Measurements from ENCODE around the gene MUTYH. TPM values are rescaled to one million over a fixed set of nuclear protein-coding genes. Genes with fewer than 3 reads are reported as not detected.
A peak's percentile ranks its signal among the peaks of the same experiment; 100 is the strongest.

Gene MUTYH
- total and polyA plus RNA-seq, 5 donors = 7.7 to 12.7 (median 11.0) TPM

DNA sequence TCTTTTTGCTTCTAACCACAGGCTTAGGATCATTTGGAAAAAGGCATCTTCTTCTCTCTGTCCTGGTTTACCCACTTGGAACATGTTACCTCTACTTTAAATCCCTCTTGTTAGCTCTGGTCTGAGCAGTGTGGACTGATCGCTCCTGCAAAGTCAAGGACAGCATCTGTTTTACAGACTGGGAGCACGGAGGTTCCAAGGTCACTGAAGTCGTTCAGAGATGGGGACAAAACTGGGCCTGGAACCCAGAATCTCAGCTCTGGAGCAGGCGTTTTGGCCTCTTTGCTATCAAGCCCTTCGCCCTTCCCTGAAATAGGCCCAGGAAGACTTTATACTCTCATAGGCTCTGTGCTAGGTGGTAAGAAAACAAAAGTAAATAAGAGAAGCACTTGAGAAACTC lies 11.3 kb upstream of the MUTYH start:
- intact Hi-C loops (cut with DNase I) = loop anchor here in 1 of 4 donors (10.0 kb wide), 1 partner anchor 223 kb away; no protein-coding TSS in a partner anchor
- ATAC-seq (no peak), DNase-seq (no peak)
- Histone ChIP-seq H3K4me1 (ENCODE audit: control insufficient read depth, insufficient read depth, low read length) (peaks cover 11% of the 10 kb centered on the region), H3K27me3 (ENCODE audit: control insufficient read depth, insufficient read depth) (no peaks in the 10 kb centered on the region), H3K27ac (ENCODE audit: low read length) (no peak overlapping the region), H3K9me3 (ENCODE audit: control insufficient read depth, low read length) (no peaks in the 10 kb centered on the region), H3K4me3 (ENCODE audit: low read length) (no peak overlapping the region)
- WGBS = 76% methylated on average over 5 of the region's 5 CpGs

GRCh38 chr1:45348966-45349677 lies 8.9 kb upstream of the MUTYH start:
- no peaks in the 10 kb centered on the region for H3K27me3 ChIP-seq (ENCODE audit: control insufficient read depth, insufficient read depth)
- 31% methylated on average over 3 of the region's 3 CpGs for WGBS
- H3K27ac ChIP-seq (ENCODE audit: low read length) = peak overlapping the region; percentile 91
- intact Hi-C loops (cut with DNase I) = no loop called here
- ATAC-seq (peak; percentile 71 to 78), DNase-seq (peak in 2 of 3 donors; percentile 72 to 78)
- H3K4me1 ChIP-seq (ENCODE audit: control insufficient read depth, insufficient read depth, low read length) = peaks cover 11% of the 10 kb centered on the region
- H3K9me3 ChIP-seq (ENCODE audit: control insufficient read depth, low read length) = no peaks in the 10 kb centered on the region
- no peak overlapping the region for H3K4me3 ChIP-seq (ENCODE audit: low read length)

DNA sequence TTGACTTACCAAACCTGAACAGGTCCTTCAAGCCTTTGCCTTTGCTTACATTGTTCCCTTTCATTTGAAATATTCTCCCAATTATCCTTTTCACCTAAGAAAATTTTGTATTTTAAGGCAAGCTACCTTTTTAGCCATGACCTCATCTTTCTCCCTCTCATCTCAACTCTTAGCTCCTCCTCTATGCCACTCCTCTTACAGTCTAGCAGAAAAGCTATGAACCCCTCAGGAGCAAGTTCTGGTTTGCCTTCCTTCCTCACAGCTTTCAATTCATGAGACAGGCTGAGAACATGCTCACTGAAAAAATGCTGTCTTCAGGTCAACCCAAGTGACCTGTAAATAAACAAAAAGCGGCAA lies 8.3 kb upstream of the MUTYH start:
- no peaks in the 10 kb centered on the region for H3K27me3 ChIP-seq (ENCODE audit: control insufficient read depth, insufficient read depth)
- no peaks in the 10 kb centered on the region for H3K9me3 ChIP-seq (ENCODE audit: control insufficient read depth, low read length)
- H3K4me1 ChIP-seq (ENCODE audit: control insufficient read depth, insufficient read depth, low read length) = peaks cover 11% of the 10 kb centered on the region
- WGBS = 27% methylated on average over 1 of the region's 1 CpG
- DNase-seq (no peak), ATAC-seq (peak; percentile 3 to 6)
- intact Hi-C loops (cut with DNase I) = no loop called here
- no peak overlapping the region for H3K4me3 ChIP-seq (ENCODE audit: low read length)
- H3K27ac ChIP-seq (ENCODE audit: low read length) = peak overlapping the region; percentile 91

DNA sequence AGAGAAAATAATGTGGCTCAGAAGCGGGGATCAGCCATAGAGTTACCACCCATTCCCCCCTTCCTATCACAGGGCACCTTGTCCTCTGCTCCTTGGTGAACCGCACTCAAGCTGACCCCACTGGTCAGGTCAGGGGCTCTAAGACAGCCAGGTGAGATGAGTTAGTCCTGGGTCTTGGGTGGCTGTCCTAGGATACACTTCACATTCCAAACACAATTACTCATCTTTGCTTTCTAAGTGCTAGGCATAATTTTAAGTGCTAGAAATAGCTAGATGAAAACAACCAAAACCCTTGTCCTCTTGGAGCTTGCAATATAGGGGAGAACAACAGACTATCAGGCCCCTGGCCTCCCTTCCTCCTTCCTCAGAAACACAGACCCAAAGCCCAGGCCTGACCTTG lies 7.8 kb upstream of the MUTYH start:
- H3K27me3 ChIP-seq (ENCODE audit: control insufficient read depth, insufficient read depth) = no peaks in the 10 kb centered on the region
- no peak for DNase-seq
- intact Hi-C loops (cut with DNase I) = no loop called here
- H3K4me3 ChIP-seq (ENCODE audit: low read length) = no peak overlapping the region
- H3K9me3 ChIP-seq (ENCODE audit: control insufficient read depth, low read length) = no peaks in the 10 kb centered on the region
- H3K4me1 ChIP-seq (ENCODE audit: control insufficient read depth, insufficient read depth, low read length) = peaks cover 11% of the 10 kb centered on the region
- WGBS = 100% methylated on average over 2 of the region's 2 CpGs
- no peak for ATAC-seq
- peak overlapping the region; percentile 57 for H3K27ac ChIP-seq (ENCODE audit: low read length)

DNA sequence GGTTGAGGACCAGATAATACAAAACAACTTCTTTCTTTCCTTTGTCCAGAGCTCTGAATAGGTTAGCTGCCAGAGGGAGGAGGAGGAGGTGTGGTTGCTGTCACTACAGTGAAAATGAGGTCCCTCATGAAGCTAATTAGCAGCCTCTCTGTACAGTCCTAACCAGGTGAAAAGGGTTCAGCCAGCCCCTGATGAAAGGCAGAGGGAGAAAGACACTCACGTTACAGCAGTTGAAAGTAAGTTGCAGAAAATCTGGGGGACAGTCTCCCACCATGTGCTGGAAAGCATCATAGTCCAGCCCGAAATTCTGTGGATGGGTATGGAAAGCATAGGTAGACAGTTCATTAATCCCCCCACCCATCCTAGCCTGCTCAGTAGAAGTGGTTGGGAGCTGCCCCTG lies 6.2 kb upstream of the MUTYH start:
- DNase-seq = no peak
- H3K27ac ChIP-seq (ENCODE audit: low read length) = no peak overlapping the region
- H3K4me1 ChIP-seq (ENCODE audit: control insufficient read depth, insufficient read depth, low read length) = peaks cover 11% of the 10 kb centered on the region
- intact Hi-C loops (cut with DNase I) = no loop called here
- ATAC-seq = no peak
- H3K4me3 ChIP-seq (ENCODE audit: low read length) = no peak overlapping the region
- no peaks in the 10 kb centered on the region for H3K27me3 ChIP-seq (ENCODE audit: control insufficient read depth, insufficient read depth)
- 89% methylated on average over 2 of the region's 2 CpGs for WGBS
- H3K9me3 ChIP-seq (ENCODE audit: control insufficient read depth, low read length) = no peaks in the 10 kb centered on the region

DNA sequence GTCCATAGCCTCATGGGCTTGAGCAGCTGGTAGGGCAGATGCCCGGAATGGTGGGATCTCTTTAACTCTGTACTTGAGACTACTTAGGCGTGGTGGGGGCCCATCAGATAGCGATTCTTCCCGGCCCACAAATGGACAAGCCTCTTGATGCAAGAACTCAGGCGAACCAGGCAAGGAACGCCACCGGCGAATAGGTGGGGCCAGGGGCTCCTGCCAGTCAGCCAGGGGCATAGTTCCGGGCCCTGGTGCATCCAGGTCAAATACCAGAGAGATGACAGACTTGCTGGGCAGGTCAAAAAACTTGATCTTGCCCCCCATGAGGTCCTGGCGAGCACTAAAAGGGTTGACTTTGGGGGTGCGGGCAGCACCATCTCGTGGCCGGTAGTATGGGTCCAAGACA lies 4.8 kb upstream of the MUTYH start:
- intact Hi-C loops (cut with DNase I) = no loop called here
- whole genome bisulfite sequencing = 95% methylated on average over 13 of the region's 13 CpGs
- no peak for DNase-seq
- ATAC-seq = no peak
- Histone ChIP-seq H3K9me3 (ENCODE audit: control insufficient read depth, low read length) (no peaks in the 10 kb centered on the region), H3K27ac (ENCODE audit: low read length) (no peak overlapping the region), H3K27me3 (ENCODE audit: control insufficient read depth, insufficient read depth) (no peaks in the 10 kb centered on the region), H3K4me3 (ENCODE audit: low read length) (no peak overlapping the region), H3K4me1 (ENCODE audit: control insufficient read depth, insufficient read depth, low read length) (peaks cover 18% of the 10 kb centered on the region)

DNA sequence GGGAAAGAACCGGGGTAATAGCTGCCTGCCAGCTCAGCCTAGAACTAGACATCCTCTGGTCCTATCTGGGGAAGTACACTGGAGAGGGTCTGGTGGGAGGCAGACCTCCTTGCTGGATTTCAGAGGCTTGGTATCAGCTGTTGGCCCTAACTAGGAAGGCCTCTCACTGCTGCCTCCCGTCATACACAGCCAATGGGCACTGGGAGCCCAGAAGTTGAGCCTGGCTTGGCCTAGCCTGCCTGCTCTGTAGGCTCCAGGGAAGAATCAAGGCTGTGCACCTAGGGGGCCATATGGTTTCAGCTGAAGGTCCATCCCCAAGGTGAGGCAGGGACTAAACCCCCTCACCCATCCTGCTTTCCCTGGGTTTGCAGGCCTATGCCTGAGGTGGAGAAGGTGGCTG lies 4.3 kb upstream of the MUTYH start:
- H3K4me1 ChIP-seq (ENCODE audit: control insufficient read depth, insufficient read depth, low read length) = peaks cover 17% of the 10 kb centered on the region
- ATAC-seq (no peak), DNase-seq (no peak)
- H3K27me3 ChIP-seq (ENCODE audit: control insufficient read depth, insufficient read depth) = no peaks in the 10 kb centered on the region
- H3K27ac ChIP-seq (ENCODE audit: low read length) = no peak overlapping the region
- no peak overlapping the region for H3K4me3 ChIP-seq (ENCODE audit: low read length)
- WGBS = 99% methylated on average over 2 of the region's 2 CpGs
- intact Hi-C loops (cut with DNase I) = no loop called here
- H3K9me3 ChIP-seq (ENCODE audit: control insufficient read depth, low read length) = no peaks in the 10 kb centered on the region

DNA sequence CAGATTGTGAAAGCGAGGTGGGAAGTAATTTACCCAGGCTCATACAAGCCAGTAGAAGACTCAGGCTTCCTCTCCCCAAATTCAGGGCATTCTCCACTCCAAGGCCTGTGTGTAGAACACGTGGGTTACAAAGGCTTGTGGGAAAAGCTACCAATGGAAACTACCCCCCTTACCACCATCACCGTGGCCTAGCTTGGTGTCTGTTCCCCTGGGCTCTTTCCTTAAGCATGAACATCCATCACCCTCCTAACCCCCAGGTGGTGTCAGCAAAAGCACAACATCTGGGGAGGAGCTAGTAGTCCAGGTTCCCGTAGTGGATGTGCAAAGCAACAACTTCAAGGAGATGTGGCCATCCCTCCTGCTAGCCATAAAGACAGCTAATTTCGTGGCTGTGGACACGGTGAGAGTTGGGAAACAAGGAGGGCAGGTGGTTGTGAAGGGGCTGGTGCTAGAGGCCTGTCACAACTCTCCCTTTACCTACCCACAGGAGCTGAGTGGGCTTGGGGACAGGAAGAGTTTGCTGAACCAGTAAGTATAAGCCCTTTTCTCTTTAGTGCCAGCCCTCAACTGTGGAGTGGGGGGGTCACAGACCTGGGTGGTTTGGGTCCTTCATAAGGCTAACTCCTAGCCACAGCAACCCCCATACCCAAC lies 701 bp upstream of the MUTYH start:
- no peak overlapping the region for H3K27ac ChIP-seq (ENCODE audit: low read length)
- no peak for DNase-seq
- no peak for ATAC-seq
- intact Hi-C loops (cut with DNase I) = no loop called here
- 32% methylated on average over 6 of the region's 6 CpGs for WGBS
- H3K27me3 ChIP-seq (ENCODE audit: control insufficient read depth, insufficient read depth) = no peaks in the 10 kb centered on the region
- H3K4me1 ChIP-seq (ENCODE audit: control insufficient read depth, insufficient read depth, low read length) = peaks cover 7% of the 10 kb centered on the region
- H3K9me3 ChIP-seq (ENCODE audit: control insufficient read depth, low read length) = no peaks in the 10 kb centered on the region
- peak overlapping the region; percentile 64 for H3K4me3 ChIP-seq (ENCODE audit: low read length)

DNA sequence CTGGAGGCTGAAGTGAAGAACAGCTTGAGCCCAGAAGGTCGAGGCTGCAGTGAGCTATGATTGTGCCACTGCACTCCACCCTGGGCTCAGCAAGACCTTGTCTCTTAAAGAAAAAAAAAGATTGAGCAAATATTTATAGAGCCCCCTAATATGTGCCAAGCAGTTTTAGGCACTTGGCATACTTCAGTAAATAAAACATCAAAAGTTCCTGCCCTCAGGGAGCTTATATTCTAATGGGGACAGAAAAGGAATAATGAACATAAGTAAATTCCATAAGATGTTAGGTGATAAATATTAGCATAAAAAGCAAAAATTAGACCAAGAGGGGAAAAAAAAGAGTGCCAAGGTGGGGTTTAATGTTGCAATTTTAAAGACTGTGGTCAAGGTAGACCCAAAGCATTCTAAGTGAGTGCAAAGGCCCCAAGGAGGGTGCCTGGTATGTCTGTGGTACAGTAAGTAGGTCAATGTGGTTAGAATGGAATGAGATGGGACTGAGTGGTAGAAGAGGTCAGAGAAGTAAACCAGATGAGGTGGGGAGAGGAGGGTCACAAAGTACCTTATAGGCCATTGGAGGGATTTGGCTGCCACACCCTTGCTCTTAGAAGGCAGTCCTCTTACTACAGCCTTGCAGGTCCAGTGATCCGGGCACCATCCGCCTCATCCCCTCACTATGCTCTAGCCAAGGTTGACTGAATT lies 2.5 kb downstream of the MUTYH start:
- peaks cover 9% of the 10 kb centered on the region for H3K4me1 ChIP-seq (ENCODE audit: control insufficient read depth, insufficient read depth, low read length)
- intact Hi-C loops (cut with DNase I) = no loop called here
- no peak for ATAC-seq
- H3K27me3 ChIP-seq (ENCODE audit: control insufficient read depth, insufficient read depth) = no peaks in the 10 kb centered on the region
- no peaks in the 10 kb centered on the region for H3K9me3 ChIP-seq (ENCODE audit: control insufficient read depth, low read length)
- H3K27ac ChIP-seq (ENCODE audit: low read length) = no peak overlapping the region
- DNase-seq = no peak
- 94% methylated on average over 3 of the region's 3 CpGs for WGBS
- H3K4me3 ChIP-seq (ENCODE audit: low read length) = no peak overlapping the region

DNA sequence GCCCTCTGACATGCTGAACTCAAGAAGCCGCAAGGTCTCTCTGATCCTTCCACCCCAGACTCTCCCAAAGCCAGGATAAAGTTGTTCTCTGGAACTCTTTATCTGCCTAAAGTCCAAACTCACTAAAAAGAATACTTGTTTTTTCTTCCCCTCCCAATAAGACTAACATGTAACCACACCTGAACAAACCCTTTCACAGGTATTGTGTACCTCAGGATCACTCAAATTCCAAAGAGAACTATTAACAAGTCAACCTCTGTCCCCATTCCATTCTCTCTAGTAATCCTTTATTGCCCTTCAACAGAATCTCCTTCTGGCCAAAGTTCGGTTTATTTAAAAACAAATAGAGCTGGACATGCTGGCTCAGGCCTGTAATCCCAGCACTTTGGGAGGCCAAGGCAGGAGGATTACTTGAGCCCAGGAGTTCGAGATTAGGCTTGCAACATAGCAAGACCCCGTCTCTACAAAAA lies 4.3 kb downstream of the MUTYH start:
- Histone ChIP-seq H3K27ac (ENCODE audit: low read length) (no peak overlapping the region), H3K27me3 (ENCODE audit: control insufficient read depth, insufficient read depth) (no peaks in the 10 kb centered on the region), H3K4me3 (ENCODE audit: low read length) (no peak overlapping the region), H3K9me3 (ENCODE audit: control insufficient read depth, low read length) (no peaks in the 10 kb centered on the region), H3K4me1 (ENCODE audit: control insufficient read depth, insufficient read depth, low read length) (peaks cover 4% of the 10 kb centered on the region)
- 93% methylated on average over 4 of the region's 4 CpGs for WGBS
- intact Hi-C loops (cut with DNase I) = no loop called here
- ATAC-seq = no peak
- DNase-seq = no peak
